Measurements from ENCODE around the gene SPEG. TPM values are rescaled to one million over a fixed set of nuclear protein-coding genes. Genes with fewer than 3 reads are reported as not detected.

SPEG gene
- total and polyA plus RNA-seq, 2 of the 13 experiments (the other 11 are each of a cell fraction or from before 2014, with no cell fraction given): 0.18 to 0.24 TPM

- TF ChIP-seq ZNF263 (CRISPR knock-in tag; IDR thresholded peaks at IDR 0.05) (no peak), RARG (CRISPR knock-in tag; IDR thresholded peaks at IDR 0.05; ENCODE audit: low read depth) (no peak), ZBTB20 (CRISPR knock-in tag; IDR thresholded peaks at IDR 0.05; ENCODE audit: borderline replicate concordance, low read depth) (no peak), GRHL1 (CRISPR knock-in tag; conservative IDR thresholded peaks at IDR 0.05) (no peak), PRDM10 (CRISPR knock-in tag; IDR thresholded peaks at IDR 0.05; ENCODE audit: low read depth) (no peak), MATR3 (CRISPR knock-in tag; IDR thresholded peaks at IDR 0.05) (no peak), ZNF318 (CRISPR knock-in tag; IDR thresholded peaks at IDR 0.05) (no peak), KLF12 (CRISPR knock-in tag; IDR thresholded peaks at IDR 0.05; ENCODE audit: borderline replicate concordance) (no peak), ZBTB21 (CRISPR knock-in tag; IDR thresholded peaks at IDR 0.05) (no peak), MXD3 (CRISPR knock-in tag; IDR thresholded peaks at IDR 0.05) (no peak), HNF4A (CRISPR knock-in tag; IDR thresholded peaks at IDR 0.05) (peak; percentile 32; the same call in 1 of the 2 replicates), RNF2 (conservative IDR thresholded peaks at IDR 0.05; ENCODE audit: low read depth) (no peak)
These were observed 75.3 kb downstream of the SPEG start (continued) for GRCh38 chr2:219509780-219510511.
